Activated CD4-positive, CD25-positive, alpha-beta regulatory T cell treated with anti-CD3 and anti-CD28 coated beads, Interleukin-2, amount 50 U/mL, for 16 hours (primary cell): ENCODE measurements around the gene ANXA11.

Experiments used
- DNase-seq: peaks from one replicate; pipeline ENCODE4 v3.0.0-alpha.2; 2020; ENCODE audit warnings: low read depth, low spot score

Gene ANXA11

DNA sequence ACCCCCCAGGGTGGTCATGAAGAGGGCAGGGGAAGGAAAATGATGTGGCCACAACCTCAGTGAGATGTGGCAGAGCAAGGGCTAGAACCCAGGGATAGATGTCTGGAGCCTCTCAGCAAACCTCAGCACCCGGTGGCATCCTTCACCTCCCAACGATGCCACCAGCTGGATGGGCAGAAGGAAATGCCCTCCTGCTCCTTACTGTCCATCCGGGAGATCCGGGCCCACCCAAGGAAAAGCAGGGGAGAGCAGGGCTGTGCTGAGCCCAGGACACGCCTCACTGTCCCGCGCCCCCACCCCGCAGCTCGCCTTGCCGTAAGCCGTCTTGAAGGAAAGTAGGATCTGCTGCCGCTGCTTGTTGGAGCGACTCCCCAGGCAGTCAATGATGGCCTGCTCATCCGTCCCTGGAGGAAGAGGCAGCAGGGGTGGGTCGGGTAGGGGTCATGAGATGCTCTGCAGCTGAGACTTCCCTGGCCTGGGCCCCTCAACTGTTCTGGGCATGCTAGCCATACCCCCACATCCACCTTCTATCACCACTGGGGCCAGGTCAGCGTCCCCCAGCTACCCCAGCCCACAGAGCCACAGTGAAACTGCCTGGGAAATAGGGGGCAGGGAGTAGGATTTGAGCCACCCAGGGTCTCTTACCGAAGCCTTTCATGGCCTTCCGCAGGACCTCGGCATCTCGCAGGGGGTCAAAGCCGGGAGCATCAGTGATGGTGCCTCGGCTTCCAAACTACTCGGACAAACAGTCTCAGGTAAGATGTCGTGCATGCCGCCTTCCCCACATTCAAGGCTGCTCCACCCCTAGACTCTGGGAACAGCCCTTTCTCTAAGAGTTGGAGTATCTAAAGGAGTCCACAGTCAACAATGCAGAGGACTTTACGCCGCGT is 38.5 kb downstream of the ANXA11 start:
- no peak for DNase-seq

DNA sequence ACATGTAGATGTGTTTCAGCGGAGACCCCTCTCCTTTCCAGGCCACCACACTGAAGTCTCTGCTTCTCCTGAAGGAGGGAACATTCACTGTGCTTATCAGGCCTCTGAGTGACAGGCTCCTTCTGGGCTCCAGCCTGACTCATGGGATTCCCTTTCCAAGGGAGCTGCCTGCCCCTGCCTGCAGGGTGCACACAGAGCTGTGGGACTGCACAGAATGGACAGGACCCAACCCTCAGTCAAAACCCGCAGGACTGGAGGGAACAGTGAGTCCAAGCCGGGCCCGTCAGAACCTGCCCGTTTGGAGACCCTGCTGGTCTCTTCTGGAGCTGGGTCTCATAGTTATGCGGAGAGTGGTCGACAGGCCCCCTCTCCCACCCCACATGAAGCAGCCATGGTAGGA is 40.2 kb downstream of the ANXA11 start:
- DNase-seq, result no peak

DNA sequence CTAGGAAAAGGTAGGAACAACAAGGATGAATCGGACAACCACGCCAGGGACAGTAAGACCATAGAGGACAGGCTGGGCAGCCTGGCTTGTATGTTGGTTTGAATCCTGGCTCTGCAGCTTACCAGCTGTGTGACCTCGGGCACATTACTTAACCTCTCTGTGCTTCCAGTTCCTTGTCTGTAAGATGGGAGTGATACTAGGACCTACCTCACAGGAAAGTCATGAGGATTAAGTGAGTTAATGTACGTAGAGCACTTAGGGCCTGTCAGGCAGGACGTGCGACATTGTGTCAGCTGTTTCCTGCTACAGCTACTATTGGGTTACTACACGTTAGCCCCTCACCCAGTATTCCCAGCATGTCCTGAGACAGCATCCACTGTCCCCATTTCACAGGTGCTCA is 40.7 kb downstream of the ANXA11 start:
- DNase-seq, result no peak

DNA sequence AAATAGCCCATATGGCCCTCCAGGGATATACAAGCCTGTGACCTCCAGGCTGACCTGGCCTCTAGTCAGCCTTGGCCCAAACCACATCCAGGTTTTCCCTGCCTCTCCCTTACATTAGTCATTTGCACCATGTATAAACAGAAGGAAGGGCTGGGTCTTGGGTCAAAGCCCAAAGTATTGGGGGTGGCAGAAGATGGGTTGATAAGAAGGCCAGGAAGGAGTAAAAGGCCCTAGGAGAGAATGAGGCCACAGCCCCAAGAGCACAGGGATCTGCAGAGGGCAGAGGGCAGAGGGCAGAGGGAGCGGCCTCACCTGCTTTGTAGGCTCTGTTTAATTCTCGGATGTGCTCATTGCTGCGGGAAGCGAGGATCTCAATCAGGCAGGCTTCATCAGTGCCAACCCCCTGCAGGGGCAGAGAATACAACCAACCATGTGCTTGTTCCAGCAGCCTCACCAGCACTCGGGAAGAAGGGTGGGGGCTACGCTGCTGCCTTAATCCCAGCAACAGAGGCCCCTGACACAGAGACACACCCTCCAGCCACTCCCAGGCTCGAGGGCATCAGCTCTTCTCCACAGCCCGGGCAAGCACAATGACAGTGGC is 41.5 kb downstream of the ANXA11 start:
- no peak for DNase-seq

DNA sequence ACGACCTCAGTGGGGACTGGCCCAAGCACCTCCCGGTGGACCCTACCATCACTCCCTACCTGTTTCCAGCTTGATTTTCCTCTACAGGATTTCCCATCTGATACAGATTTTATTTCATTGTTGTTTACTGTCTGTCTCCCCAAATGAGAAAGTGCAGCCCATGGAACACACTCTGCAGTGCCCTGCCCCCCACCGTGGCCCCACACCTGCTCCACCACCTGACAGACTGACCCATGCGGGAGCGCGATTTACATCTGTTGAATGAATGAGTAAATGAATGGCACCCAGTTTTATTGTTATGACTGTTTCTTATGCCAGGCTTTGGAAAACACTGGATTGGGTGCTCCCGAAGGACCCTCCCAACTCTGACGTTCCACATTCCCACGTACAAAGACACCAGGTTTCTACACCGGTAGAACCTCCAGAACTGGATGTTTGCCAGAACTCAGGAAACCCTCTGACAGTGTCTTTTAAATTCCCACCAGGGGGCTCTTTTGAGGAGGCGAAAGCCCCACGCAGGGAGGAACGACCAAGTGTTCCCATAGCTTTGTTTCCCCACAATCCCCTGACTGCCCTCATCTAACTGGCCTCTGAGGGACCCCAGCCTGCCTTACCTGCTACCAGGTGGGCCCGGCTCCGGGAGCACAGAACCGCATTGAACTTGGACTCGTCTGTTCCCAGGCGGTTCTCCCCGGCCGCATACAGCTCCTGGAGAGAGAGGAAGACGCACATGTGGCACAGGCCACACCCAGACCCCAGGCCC is 43.8 kb downstream of the ANXA11 start:
- DNase-seq, result no peak

DNA sequence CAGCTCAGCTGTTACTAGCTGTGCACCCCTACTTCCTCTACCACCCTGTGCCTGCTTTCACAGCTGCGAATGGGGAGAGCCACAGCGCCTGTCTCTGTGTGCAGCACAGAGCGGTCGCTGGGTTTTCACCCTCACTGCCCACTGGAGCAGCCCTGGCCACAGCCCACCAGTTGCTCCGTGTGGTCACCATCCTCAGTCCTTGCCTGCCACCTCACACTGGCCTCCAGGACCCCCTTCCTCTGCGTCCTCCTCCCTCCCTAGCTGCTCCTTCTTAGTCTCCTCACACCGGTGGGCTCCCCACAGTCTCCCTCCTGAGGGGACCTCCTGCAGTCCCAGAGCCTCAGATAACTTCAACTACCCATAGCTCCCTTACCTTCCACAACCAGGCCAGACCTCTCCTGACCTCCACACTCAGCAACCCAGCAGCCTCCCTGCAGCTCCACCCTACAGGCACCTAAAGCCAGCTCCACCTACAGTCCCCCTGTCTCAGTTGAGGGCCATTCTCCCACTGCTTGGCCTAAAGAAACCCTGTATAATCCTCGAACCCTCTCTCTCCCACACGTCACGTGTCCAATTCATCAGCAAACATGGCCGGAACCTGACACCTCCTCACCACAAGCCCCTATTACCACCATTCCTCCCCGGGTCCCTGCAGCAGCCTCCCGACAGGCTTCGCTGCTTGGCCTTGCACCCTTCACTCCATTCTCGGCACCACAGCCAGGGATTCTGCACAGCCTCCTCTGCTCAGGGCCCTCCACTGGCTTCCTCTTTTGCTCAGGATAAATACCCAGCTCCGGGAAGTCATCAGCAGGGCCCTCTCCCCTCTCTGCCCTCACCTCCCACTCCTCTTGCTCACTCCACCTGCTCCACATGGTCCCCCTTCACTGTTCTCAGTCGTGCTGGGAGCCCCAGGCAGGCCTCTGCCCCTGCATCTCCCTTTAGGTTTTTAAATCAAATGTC is 44.7 kb downstream of the ANXA11 start:
- DNase-seq, result no peak

DNA sequence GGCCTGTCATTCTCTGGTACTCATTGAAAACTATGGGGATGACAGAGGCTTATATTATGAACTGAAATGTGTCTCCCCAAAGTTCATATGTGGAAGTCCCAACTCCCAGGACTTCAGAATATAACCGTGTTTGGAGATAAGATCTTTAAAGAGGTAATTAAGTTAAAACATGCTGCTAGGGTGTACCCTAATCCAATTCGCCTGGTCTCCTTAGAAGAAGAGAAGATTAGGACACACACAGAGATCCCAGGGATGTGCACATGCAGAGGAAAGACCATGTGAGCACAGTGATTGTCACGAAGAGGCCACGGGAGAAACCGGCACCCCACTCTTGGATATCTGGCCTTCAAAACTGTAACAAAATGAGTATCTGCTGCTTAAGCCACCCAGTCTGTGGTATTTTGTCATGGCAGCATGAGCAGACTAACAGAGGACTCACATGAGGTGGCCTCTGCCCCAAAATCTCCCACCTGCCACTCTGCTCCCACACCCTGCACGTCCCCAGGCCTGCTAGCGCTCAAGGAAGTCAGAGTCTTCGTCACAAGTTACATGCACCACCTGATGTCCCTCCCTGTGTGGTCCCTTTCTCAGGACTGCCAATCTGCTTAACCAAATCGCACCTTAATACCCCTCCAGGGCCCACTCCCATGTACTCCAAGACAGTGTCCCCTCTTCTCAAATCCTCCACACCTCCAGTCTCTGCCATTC is 46.0 kb downstream of the ANXA11 start:
- no peak for DNase-seq

DNA sequence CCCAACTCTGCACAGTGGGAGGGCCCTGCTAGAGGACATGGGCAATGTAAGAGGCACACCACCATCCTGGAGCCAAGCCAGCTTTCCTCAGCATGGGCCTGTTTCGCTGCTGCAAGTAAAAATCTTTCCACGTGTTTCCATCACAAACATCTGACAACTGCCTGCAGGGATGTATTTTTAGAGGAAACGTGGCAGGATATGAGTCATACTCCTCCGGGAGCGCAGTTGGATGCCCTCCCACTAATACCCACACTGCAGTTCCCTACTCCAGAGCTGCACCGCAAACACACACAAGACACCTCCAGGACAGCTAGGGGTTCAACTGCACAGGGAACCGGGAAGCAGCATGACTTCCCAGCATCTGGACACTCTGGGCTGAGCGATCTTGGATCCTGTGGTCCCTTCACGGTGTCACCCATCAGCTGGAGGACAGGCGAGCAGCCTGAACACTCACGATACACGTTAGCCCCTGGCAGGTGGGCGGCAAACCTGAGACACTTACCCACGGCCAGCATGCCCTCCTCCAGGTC is 46.7 kb downstream of the ANXA11 start:
- DNase-seq, result no peak

DNA sequence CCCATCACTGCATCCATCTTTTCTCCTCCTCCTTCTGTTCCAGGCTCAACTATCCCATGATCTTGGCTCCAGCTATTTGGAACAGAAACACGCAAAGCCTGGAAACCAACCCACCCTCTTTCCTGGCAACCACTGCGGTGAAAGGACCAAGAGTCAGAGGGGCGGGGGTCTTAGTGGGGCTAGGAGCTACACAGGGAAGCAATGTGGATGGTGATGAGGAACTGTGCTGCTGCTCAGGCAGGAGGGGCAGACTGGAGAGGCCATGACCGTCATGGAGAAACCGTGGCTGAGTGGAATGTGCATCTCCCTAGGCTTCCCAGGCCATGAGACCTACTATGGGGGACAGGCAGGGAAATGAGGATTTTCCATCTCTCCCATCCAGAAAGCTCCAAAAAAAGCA is 47.2 kb downstream of the ANXA11 start:
- no peak for DNase-seq

DNA sequence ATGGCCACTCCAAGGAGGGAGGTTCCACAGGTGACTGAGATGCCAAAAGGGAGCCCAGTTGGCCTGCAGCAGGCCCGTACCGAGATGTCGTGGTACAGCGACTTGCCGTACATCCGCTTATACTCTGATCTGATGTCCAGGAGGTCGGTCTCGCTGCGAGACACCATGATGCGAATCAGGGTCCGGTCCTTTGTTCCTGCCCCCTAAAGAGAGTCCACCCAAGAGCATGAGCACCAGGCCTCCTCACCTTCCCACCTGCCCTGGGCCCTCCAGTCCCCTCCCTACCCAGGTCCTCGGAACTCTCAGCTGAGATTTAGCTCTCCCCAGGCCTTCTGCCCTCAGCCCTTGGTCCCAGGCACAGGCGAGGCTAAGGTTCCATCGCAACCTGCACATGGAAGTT is 47.8 kb downstream of the ANXA11 start:
- DNase-seq, result no peak

DNA sequence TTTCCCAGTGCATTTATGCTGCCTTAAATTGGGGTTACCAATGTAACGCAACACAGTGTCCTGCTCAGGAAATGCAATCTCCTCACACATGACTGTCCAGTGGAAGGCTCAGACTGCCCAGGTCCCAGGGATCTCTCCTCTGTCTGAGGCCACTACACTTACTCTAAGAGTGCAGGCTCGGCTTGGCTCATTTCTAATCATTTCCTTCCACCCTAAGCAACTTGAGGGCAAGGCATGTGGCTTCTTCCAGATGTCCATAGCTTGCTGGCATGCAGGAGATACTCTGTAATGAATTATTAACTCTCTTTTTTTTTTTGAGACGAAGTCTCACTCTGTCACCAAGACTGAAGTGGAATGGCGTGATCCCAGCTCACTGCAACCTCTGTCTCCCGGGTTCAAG is 49.1 kb downstream of the ANXA11 start:
- DNase-seq, result no peak

DNA sequence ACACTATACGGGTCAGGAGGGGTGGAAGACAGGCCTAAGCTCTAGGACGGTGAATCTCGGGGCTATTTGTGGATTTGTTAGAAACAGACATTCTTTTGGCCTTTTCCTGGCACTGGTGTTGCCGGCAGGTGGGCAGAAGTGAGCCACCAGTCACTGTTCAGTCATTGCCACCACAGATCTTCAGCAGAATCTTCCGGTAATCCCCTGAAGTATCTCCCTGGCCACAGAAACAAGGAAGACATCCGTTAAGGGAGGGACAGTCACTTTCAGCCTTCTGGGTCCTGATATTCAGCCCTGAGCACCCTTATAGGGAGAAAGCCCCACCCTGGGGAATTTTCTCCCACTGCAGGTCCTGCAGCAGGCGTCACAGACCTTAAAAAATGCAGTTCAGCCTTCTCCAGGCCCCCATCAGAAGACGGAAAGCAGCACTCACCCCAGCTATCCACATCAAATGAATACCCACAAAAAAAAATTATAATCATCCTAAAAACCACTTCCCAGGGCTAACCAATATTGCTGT is 49.6 kb downstream of the ANXA11 start:
- DNase-seq, result no peak

DNA sequence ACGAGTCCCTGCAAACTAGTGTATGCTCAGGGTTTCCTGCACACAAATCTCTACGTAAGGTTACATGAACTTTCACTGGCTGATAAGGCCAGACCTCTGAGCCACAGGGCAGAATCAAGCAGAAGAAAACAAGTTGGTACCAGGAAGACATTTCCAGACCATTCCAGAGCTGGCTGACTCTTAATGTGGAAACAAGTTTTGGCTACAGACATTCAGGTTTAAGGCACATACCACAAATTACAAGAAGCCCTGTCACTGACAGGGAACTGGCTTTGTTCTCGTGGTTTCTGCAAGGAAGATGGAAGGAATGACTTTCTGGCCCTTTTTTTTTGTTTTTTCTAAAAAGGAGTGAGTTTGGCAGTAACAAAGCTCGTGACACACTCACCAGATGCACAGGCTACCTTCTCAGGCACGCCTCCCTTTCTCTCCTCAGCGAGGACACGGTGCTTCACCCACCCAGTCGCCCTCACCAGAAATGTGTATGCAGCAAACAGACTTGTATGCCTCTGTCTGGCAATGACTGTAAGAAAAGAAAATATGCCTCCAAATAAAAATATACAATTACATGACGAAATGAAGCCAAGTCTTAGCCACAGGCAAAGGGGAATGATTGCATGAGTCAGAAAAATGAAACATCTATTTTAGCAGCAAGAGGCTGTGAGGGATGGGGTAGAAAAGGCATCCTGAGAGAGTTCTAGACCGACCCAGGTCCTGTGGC is 50.2 kb downstream of the ANXA11 start:
- DNase-seq, result no peak

DNA sequence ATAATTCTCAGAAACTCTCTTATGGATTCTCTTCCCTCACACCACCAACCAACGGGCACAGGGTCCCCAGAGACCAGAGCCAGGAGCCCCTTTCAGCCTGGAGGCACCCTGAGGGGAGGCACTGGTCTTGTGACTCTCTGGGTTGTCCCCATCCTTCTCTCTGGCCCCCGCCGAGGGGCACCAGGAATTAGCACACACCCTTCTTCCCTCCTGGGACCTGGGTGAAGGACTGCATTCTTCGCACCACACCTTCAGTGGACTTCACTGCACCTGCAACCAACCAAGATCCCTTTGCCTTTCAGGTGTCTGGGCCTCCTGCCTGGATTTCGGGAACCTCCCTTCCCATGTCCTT is 50.7 kb downstream of the ANXA11 start:
- no peak for DNase-seq

DNA sequence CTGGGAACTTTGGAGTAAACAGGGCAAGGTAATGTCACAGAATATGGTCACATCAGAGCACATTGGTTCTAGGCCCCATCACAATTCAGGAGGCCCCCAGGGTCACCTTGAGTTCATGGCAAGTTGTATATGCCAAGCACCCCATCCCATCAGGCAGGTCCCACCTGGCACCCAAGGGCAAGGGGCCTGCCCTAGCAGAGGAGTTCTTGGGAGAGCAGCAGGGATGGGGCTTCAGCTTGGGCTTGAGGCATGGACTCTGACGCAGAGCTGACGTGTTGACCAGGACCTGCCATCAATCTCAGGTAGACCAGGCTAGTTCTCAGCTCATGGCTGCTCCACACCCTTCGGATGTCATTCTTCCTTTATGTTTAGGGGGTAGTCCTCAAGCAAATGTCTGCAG is 51.9 kb downstream of the ANXA11 start:
- DNase-seq, result no peak

DNA sequence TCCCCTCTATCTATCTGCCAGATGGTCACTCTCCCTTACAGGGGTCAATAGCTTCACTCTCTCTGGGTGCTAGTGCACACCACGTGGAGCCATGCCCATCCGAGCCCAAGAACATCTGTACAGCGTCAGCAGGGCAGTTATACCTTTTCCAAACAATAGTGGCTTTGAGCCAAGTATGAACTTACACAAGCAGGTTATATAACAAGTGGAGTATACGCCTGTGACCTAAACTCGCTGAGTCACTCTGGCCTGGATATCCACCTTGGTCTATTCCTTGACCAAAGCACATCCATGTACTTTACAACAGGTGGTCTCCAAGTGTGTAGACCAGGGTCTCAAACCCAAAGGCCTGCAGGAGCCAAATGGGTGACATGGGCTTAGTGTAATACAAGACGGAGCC is 52.5 kb downstream of the ANXA11 start:
- no peak for DNase-seq

DNA sequence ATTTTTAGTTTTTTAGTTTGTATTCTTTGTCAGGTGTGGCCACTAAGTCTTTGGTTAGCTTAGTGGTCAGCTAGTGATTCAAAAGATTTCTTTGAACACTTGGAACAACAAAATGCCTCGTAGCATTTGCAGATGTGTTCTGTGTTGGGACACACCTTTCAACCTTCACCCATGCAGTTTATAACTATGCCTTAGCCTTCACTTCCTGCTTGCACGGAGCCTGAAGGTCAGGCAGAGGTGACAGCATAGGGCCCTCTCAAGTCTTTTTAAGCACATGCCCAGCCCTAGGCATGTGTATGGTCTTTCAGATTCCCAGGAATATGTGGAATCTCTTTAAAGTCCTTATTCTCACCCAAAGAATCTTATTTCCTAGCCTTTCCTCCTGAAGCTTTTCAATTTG is 55.2 kb downstream of the ANXA11 start:
- DNase-seq, result no peak

DNA sequence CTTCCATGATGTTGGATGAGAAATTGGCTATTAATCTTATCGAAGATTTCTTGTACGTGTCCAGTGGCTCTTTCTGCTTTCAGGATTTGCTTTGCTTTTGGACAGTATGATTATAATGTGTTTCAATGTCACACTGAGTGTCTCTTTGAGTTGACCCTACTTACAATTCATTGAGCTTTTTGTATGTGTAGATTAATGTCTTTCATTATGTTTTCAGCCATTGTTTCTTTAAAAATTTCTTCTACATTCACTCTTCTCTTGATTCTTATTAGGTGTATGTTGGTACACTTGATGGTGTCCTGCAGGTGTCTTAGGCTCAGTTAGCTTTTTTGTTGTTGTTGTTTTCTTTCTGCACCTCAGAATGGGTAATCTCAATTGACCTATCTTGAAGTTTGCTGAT is 56.2 kb downstream of the ANXA11 start:
- no peak for DNase-seq

DNA sequence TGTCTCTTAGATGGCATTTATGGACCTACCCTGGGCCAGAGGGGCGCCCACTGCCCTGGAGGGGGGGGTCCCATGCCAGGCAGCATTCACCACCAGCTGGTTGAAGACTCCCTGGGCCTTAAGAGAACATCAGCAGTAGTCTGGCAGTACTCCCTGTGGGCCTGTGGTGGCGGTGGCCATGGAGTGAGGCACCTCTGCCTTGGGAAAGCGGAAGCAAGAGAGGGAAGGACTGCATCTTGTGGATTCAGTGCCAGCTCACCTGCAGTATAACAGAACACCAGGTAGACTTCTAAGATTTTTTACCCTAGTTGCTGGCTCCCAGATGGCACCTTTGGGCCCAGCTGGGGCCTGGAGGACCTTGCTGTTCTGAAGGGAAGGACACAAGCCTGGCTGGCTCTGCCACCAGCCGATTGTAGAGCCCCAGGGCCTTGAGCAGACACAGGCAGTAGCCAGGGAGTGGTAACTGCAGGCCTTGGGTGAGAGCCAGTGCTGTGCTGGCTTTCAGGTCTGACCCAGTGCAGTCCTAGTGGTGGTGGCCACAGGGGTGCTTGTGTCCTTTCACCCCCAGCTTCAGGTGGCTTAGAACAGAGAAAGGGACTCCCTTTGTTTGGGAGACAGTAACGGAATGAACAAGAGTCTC is 57.1 kb downstream of the ANXA11 start:
- DNase-seq, result no peak
